Measurements from ENCODE around the gene SCAMP1.
"Not testable (repeated sequence)": the region's sequence is repeated elsewhere in the genome, so short reads cannot be mapped to it uniquely, and the experiment has no call there.

The SCAMP1 gene

DNA sequence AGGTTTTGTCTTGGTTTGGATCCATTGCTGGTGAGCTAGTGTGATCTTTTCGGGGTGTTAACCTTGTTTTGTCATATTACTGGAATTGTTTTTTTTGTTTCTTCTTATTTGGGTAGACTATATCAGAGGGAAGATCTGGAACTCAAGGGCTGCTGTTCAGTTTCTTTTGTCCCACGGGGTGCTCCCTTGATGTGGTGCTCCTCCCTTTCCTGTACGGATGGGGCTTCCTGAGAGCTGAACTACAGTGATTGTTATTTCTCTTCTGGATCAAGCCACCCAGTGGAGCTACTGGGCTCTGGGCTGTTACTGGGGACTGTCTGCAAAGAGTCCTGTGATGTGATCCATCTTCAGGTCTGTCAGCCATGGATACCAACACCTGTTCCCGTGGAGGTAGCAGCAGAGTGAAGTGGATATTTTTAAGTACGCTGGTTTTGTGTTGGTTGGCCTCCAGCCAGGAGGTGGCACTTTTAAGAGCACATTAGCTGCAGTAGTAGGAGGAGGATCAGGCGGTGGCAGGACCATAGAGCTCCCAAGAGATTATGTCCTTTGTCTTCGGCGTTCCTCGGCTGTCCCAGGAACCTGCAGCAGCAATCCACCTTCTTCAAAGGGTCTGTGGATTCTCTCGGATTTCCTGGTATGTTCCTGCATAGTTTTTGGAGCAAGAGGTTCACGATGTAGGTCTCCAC is 27.2 kb downstream of the SCAMP1 start:
- Histone ChIP-seq H3K4me1 (ENCODE audit: control insufficient read depth, insufficient read depth, low read length, unreplicated experiment) (no peaks in the 10 kb centered on the region), H3K79me2 (ENCODE audit: control insufficient read depth, insufficient read depth, low read length, unreplicated experiment) (peaks cover 23% of the 10 kb centered on the region), H2AFZ (ENCODE audit: low read length, unreplicated experiment) (no peak overlapping the region), H3K27ac (ENCODE audit: low read depth, low read length) (no peak overlapping the region), H3K27me3 (ENCODE audit: insufficient read depth, low read length) (no peaks in the 10 kb centered on the region), H3K36me3 (ENCODE audit: insufficient read depth, low read length) (no peaks in the 10 kb centered on the region), H3K4me3 (ENCODE audit: low read depth, low read length) (no peak overlapping the region)

DNA sequence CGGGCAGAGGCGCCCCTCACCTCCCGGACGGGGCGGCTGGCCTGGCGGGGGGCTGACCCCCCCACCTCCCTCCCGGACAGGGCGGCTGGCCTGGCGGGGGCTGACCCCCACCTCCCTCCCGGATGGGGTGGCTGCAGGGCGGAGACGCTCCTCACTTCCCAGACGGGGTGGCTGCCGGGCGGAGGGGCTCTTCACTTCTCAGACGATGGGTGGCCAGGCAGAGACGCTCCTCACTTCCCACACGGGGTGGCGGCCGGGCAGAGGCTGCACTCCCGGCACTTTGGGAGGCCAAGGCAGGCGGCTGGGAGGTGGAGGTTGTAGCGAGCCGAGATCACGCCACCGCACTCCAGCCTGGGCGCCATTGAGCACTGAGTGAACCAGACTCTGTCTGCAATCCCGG is 30.9 kb downstream of the SCAMP1 start:
- peaks cover 10% of the 10 kb centered on the region for H3K79me2 ChIP-seq (ENCODE audit: control insufficient read depth, insufficient read depth, low read length, unreplicated experiment)
- not testable (repeated sequence) for H3K27ac ChIP-seq (ENCODE audit: low read depth, low read length); H3K36me3 ChIP-seq (ENCODE audit: insufficient read depth, low read length)

DNA sequence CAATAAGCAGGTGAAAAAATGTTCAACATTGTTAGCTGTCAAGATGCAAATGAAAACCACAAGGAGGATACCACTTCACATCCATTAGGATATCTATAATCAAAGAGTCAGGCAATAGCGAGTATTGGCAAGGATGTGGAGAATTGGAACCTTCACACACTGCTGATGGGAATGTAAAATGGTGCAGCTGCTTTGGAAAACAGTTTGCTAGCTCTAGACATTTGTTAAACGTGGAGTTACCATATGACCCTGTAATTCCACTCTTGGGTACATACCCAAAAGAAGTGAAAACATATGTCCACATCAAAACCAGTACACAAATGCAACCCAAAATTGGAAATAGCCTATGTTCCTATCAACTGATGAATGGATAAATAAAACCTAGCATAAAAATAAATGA is 37.4 kb downstream of the SCAMP1 start:
- Histone ChIP-seq H3K27ac (ENCODE audit: low read depth, low read length) (no peak overlapping the region), H3K4me3 (ENCODE audit: low read depth, low read length) (no peak overlapping the region), H3K79me2 (ENCODE audit: control insufficient read depth, insufficient read depth, low read length, unreplicated experiment) (peaks cover 6% of the 10 kb centered on the region), H3K4me1 (ENCODE audit: control insufficient read depth, insufficient read depth, low read length, unreplicated experiment) (no peaks in the 10 kb centered on the region), H2AFZ (ENCODE audit: low read length, unreplicated experiment) (no peak overlapping the region), H3K27me3 (ENCODE audit: insufficient read depth, low read length) (no peaks in the 10 kb centered on the region), H3K36me3 (ENCODE audit: insufficient read depth, low read length) (no peaks in the 10 kb centered on the region)

More for the DNA sequence above, 30.9 kb downstream of the SCAMP1 start:
- H3K4me1 ChIP-seq (ENCODE audit: control insufficient read depth, insufficient read depth, low read length, unreplicated experiment); H2AFZ ChIP-seq (ENCODE audit: low read length, unreplicated experiment); H3K27me3 ChIP-seq (ENCODE audit: insufficient read depth, low read length); H3K4me3 ChIP-seq (ENCODE audit: low read depth, low read length): not testable (repeated sequence)

DNA sequence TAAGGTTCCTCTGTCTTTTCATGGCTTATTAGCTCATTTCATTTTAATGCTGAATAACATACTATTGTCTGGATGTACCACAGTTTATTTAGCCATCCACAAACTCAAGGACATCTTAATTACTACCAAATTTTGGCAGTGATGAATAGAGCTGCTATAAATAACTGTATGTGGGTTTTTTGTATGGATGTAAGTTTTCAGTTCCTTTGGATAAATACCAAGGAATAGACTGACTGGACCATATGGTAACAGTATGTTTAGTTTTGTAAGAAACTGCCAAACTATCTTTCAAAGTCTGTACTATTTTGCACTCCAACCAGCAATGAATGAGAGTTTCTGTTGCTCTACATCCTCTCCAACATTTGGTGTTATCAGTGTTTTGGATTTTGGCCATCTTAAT is 38.7 kb downstream of the SCAMP1 start:
- peaks cover 6% of the 10 kb centered on the region for H3K79me2 ChIP-seq (ENCODE audit: control insufficient read depth, insufficient read depth, low read length, unreplicated experiment)
- H3K27ac ChIP-seq (ENCODE audit: low read depth, low read length) = no peak overlapping the region
- H3K27me3 ChIP-seq (ENCODE audit: insufficient read depth, low read length) = no peaks in the 10 kb centered on the region
- H3K4me3 ChIP-seq (ENCODE audit: low read depth, low read length) = no peak overlapping the region
- no peaks in the 10 kb centered on the region for H3K36me3 ChIP-seq (ENCODE audit: insufficient read depth, low read length)
- no peak overlapping the region for H2AFZ ChIP-seq (ENCODE audit: low read length, unreplicated experiment)
- no peaks in the 10 kb centered on the region for H3K4me1 ChIP-seq (ENCODE audit: control insufficient read depth, insufficient read depth, low read length, unreplicated experiment)

DNA sequence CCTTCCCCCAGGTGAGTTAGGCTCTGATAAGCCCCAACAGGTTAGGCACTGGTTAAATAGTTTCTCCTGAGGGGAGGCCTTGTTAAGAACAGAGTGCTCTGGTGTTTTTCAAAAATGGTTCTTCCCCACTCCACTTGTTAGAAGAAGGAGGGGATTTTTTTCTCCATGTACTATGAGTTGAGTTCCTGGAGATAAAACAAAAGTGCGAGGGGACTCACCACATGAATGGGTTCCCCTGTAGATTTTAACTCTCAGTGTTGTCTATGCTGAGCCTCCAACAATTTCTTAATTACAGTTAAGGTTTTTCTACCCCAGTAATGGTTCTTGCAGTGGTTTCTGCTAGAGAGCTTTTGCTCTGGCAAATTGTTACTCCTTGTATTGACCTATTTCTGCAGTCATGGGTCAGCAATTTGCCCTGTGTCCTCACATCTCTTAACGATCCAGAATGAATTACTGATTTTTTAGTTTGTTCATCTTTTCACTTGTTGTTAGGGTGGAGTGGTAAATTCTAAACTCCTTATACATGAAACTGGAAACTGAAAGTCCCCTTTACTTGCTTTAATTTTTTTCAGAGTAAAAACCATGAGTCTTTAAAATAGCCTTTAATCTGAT is 44.4 kb downstream of the SCAMP1 start:
- Histone ChIP-seq H3K4me1 (ENCODE audit: control insufficient read depth, insufficient read depth, low read length, unreplicated experiment) (peaks cover 22% of the 10 kb centered on the region), H3K36me3 (ENCODE audit: insufficient read depth, low read length) (no peaks in the 10 kb centered on the region), H2AFZ (ENCODE audit: low read length, unreplicated experiment) (no peak overlapping the region), H3K4me3 (ENCODE audit: low read depth, low read length) (no peak overlapping the region), H3K79me2 (ENCODE audit: control insufficient read depth, insufficient read depth, low read length, unreplicated experiment) (peaks cover 16% of the 10 kb centered on the region), H3K27ac (ENCODE audit: low read depth, low read length) (no peak overlapping the region), H3K27me3 (ENCODE audit: insufficient read depth, low read length) (no peaks in the 10 kb centered on the region)

DNA sequence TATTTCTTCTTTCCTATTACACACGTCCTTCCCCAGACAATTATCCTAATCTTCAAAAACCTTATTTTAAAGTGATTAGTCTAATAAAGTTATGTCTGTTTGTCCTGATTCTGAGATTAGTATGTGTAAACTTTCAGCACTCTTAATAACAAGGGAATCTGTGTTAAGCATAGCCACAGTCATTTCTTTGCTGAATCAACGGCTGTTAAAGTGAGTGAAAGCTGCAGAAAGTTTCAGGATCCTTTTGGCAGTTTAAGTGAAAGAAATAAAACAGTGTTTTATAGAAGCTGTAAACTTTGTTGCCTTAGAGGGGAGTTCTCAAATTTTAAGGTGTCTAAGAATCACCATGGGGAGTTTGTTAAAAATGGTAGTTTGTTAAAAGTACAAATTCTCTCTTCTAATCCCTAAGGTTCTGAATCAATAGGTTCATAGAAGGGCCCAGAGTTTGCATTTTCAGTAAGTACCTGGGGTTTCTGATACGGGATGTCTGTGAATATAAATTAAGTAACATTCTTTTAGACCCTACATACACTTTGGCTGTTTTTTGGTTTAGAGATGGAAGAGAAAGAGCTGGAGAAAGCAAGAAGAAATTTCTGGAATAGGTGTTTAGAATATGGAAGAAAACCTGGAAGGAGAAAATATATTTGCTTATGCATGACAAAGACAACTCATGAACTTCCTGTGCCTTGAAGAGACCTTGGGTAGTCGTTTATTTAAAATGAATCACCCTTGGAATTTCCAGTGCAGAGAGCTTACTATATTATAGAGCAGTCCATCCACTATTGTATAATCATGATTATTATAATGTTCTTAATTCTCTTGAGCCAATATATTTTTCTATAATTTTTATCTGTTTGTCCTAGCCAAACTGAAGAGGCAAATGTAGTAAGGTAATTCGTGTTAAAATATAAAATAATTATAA is 45.7 kb downstream of the SCAMP1 start:
- Histone ChIP-seq H3K4me3 (ENCODE audit: low read depth, low read length) (no peak overlapping the region), H3K4me1 (ENCODE audit: control insufficient read depth, insufficient read depth, low read length, unreplicated experiment) (peaks cover 22% of the 10 kb centered on the region), H3K27me3 (ENCODE audit: insufficient read depth, low read length) (no peaks in the 10 kb centered on the region), H3K36me3 (ENCODE audit: insufficient read depth, low read length) (no peaks in the 10 kb centered on the region), H3K27ac (ENCODE audit: low read depth, low read length) (peak overlapping the region; percentile 50), H3K79me2 (ENCODE audit: control insufficient read depth, insufficient read depth, low read length, unreplicated experiment) (peaks cover 14% of the 10 kb centered on the region), H2AFZ (ENCODE audit: low read length, unreplicated experiment) (peak overlapping the region; percentile 77)

DNA sequence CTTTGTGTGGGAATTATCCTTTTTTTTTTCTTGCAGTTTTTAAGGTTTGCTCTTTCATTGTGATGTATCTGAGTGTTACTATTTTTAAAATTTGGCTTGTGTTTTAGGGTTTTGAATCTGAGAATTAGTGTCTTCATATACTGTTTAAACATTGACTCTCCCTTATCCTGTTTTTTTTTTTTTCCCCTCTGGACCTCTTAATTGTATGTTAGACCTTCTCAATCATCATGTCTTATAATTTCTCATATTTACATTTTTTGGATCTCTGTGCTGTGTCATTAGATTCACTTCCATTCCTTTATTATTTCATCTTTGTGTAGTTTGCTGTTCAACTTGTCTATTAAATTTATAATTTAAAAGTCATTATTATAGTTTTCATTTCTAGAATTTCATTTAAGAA is 47.0 kb downstream of the SCAMP1 start:
- Histone ChIP-seq H3K4me3 (ENCODE audit: low read depth, low read length) (no peak overlapping the region), H3K27me3 (ENCODE audit: insufficient read depth, low read length) (no peaks in the 10 kb centered on the region), H3K79me2 (ENCODE audit: control insufficient read depth, insufficient read depth, low read length, unreplicated experiment) (peaks cover 14% of the 10 kb centered on the region)

DNA sequence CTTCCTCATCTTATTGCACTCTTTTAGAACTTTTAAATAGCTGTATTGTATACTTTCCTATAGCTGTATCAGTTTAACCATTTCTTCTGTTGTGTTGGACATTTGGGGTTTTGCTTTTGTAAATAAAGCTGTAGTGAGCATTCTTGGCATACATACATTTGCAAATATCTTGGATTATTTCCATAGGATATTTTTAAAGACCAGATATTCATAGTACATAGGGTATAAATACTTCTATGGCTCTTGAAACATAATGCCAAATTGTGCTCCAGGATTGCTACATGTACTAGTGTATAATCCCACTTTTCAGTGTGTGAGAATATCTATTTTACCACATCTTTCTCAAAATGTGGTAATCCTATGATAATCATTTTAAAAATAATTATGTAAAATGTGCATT is 51.2 kb downstream of the SCAMP1 start:
- Histone ChIP-seq H3K27me3 (ENCODE audit: insufficient read depth, low read length) (no peaks in the 10 kb centered on the region), H3K79me2 (ENCODE audit: control insufficient read depth, insufficient read depth, low read length, unreplicated experiment) (peaks cover 13% of the 10 kb centered on the region), H3K4me1 (ENCODE audit: control insufficient read depth, insufficient read depth, low read length, unreplicated experiment) (peaks cover 11% of the 10 kb centered on the region), H2AFZ (ENCODE audit: low read length, unreplicated experiment) (no peak overlapping the region), H3K27ac (ENCODE audit: low read depth, low read length) (no peak overlapping the region), H3K36me3 (ENCODE audit: insufficient read depth, low read length) (peaks cover under 1% of the 10 kb centered on the region; the same call in 1 of the 2 replicates), H3K4me3 (ENCODE audit: low read depth, low read length) (no peak overlapping the region)

More for the DNA sequence above, 47.0 kb downstream of the SCAMP1 start:
- Histone ChIP-seq H3K36me3 (ENCODE audit: insufficient read depth, low read length) (no peaks in the 10 kb centered on the region), H3K27ac (ENCODE audit: low read depth, low read length) (no peak overlapping the region; the same call in 1 of the 2 replicates), H2AFZ (ENCODE audit: low read length, unreplicated experiment) (no peak overlapping the region), H3K4me1 (ENCODE audit: control insufficient read depth, insufficient read depth, low read length, unreplicated experiment) (peaks cover 25% of the 10 kb centered on the region)

DNA sequence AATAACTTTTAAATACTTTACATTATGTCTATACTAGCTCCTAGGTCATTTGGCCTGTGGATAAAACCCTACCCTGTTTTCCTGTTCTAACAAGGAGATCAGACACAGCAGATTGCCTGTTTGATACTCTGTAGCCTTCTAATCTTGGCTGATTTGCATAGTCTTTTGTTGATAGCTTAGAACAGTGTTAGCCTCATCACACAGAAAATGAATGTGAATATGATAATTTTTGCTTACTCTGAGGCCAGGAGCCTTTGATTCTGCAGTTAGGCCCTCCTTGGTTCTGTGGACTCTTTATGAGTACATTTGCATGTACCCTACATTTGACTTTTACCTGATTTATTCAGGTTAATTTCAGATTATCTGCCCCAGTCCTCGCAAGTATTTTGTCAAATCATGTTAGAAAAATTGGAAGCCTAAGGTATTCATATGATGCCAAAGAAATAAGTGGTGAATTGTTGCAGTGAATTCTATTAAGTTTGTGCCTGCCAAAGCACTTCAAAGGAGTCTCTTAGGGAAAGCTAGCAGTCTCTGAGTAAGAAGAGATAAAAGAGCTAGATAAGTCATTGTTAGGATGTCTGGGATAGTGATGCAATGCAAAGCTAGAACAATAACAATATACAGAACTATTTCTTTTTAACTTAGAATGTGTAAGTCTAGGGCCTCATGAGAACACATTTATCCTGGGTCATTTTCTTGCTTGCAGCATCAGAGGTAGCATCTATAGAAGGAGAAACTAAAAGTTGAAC is 56.4 kb downstream of the SCAMP1 start:
- Histone ChIP-seq H3K4me1 (ENCODE audit: control insufficient read depth, insufficient read depth, low read length, unreplicated experiment) (no peaks in the 10 kb centered on the region), H3K4me3 (ENCODE audit: low read depth, low read length) (no peak overlapping the region), H3K79me2 (ENCODE audit: control insufficient read depth, insufficient read depth, low read length, unreplicated experiment) (peaks cover 7% of the 10 kb centered on the region), H2AFZ (ENCODE audit: low read length, unreplicated experiment) (no peak overlapping the region), H3K36me3 (ENCODE audit: insufficient read depth, low read length) (peaks cover 5% of the 10 kb centered on the region; the same call in 1 of the 2 replicates), H3K27me3 (ENCODE audit: insufficient read depth, low read length) (no peaks in the 10 kb centered on the region), H3K27ac (ENCODE audit: low read depth, low read length) (no peak overlapping the region)

DNA sequence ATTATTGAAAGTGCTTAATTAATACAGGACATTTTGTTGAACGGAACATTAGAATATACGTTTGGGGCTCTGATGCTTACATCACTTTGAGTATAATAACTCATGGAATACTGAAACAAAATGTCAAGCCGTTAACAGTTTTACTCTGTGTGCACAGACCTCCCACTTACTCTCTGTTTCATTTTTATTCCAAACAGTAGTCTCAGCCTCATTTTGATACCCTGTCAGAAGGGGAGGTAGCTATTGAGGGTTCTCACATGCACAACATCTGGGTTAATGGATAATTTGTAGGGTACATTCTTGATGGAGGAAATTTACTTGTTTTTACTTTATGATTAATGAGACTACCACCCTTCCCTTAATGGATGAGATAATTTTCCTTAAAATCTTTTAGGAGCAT is 59.0 kb downstream of the SCAMP1 start:
- Histone ChIP-seq H3K79me2 (ENCODE audit: control insufficient read depth, insufficient read depth, low read length, unreplicated experiment) (no peaks in the 10 kb centered on the region), H2AFZ (ENCODE audit: low read length, unreplicated experiment) (no peak overlapping the region), H3K4me1 (ENCODE audit: control insufficient read depth, insufficient read depth, low read length, unreplicated experiment) (no peaks in the 10 kb centered on the region), H3K27me3 (ENCODE audit: insufficient read depth, low read length) (no peaks in the 10 kb centered on the region), H3K4me3 (ENCODE audit: low read depth, low read length) (no peak overlapping the region), H3K27ac (ENCODE audit: low read depth, low read length) (no peak overlapping the region), H3K36me3 (ENCODE audit: insufficient read depth, low read length) (peaks cover 5% of the 10 kb centered on the region; the same call in 1 of the 2 replicates)

Data from ACC112 (cell line).